Cerebellar nuclear complex (tissue), 1 donor: Measurements from ENCODE around the gene NT5DC3.

Experiments used
- DNase-seq, 2 experiments: peaks; one replicate each; lab custom pipeline; 2025; lab: John Stamatoyannopoulos, UW

NT5DC3 gene

DNA sequence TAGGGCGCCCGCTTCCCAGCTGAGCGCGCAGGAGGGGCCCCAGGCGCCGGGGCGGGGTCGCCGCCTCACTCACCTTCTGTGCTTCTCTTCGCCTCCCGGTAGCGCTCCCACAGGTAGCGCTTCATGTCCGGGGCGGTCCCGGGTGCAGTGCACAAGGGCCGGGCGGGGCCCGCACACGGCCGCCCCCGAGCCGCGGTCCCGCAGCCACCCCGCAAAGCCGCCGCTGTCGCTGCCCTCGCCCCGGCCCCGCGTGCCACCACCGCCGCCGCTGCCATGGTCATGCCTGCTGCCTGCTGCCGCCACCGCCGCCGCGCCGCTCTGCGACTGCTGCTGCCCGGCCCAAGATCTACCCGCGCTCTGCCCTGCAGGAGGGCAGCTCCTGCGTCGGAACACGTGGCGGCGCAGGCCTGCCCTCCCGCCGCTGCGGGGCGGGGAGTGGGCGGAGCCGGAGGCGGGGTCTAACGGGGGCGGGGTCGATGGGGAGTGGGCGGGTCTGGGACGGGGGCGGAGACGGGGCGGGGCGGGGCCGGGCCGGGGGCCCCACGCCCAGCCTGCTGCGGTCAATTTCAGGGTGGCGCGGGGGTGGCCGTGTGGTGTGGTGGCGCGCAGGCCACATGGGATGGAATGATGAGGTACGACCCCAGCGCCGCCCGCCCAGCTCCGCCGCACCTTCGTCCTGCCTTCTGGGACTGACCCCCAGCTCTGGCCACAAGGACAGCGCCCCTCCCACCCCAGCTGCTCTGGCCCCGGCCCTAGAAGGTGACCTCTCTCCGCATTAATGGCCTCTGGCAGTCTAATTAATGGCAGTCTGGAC lies at the start of gene NT5DC3:
TSS of gene NT5DC3 (minus strand) at position 359 of the 814 bp plus-strand sequence. CDS start at position 281, 78 bp downstream.
- peak in 1 of 2 experiments; percentile 33 for DNase-seq

DNA sequence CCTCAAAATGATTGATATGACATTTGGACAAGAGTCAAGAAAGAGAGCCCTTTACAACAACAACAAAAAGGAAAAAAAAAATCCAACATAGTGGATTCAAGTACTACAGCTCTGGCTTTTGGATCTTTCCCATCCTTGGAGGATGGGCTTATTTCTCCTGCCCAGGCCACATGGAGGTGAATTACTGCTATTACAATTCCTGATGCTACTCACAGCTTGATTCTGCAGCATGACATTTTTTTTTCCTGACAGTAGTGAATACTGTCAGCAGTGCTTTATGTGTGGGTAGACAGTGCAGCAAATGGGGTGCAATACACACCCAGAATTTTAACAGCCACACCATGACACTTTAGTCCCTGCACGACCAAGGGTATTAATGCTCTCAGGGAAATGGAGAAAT lies 46.7 kb upstream of the NT5DC3 start:
- DNase-seq, result no peak

DNA sequence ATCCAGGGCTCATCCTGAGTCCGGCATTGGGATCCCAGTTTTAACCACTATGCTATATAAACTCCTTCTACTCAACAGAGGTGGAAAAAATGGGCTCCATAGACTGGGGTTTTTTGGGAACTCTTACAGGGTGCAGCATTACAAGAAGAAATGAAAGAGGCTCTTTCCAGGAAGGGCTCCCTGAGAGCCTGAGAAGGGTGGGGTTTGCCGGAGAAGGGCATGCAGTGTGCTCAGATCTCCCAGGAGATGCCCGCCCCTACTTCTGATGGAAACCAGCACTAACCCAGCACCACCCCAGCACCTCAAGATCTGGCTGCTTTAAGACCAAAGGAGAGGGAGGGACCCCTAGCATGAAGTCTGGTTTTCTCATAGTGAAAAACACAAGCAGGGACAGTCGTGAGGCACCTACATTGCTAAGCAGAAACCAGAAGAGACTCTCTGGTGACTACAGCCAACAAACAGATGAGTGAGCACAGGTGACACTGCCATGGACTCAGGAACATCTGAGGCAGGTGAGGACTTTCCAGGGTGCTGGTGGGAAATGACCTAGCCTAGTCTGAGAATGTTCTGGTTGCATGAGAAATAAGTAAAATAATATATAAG lies 45.3 kb upstream of the NT5DC3 start:
- no peak for DNase-seq

DNA sequence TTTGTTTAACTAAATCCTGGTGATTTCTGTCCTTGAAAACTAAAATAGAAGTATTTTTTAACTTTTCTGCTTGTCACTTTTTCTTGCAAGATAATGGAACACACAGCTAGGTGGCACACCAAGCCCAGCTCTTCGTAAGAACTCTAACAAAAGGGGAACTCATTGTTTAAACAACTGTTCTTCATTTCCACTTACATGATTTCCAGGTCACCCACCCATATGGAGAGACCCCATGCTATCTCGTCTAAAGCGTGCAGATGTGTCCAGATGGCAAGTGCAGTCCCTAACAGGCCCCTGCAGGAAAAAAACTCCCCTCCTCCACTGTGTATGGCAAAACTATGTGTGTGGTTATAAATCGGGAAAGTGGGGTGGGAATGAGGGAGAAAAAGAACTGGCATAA lies 43.3 kb upstream of the NT5DC3 start:
- no peak for DNase-seq

DNA sequence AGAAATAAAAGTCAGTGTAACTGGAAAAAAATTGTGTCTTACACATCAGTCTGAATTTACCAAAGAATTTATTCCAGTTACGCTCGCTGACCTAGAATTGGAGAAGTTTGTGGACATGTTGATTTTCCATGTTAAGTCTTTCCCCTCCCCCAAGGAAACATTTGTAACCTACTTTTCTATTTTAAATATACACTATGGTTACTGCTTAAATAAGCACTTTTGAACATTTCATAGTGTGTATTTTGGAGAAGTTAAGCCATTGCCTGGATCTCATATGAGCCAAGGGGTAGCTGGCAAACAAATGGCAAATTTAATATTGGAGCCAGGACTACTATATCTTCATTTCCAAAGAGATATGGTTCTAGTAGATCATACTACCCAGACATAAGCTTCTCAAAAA lies 42.9 kb upstream of the NT5DC3 start:
- DNase-seq, result no peak

DNA sequence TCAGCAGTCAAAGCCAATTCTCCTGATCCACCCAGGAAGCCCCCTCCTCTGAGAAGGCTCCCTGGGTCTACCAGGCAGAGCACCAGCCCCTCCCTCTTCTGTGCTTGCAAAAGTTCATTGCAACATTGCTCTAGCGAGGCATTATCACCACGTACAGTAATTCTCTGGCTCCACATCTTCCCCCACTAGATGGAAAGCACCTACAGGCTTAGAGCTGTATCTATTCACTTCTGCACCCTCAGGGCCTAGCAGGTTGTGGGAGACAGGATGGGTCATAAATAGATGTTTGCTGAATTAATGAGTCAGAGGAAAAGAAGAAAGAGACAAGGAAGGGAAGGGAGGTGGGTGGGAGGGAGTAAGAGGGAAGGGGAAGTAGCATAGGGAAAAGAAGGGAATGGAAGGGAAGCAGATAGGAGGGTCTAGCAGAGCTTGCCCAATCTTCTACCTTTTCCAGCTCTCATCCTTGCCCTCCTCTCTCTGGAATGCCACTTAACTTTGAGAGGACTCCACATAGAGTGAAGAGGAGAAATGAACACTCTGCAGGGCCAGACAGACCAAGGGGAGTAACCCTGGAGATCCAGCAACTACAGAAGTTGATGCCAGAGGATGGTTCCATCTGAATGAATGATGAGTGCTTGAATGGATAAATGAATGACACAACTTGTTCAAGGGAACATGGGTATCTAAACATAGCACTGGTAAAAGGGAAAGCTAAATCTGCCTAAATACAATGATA lies 42.0 kb upstream of the NT5DC3 start:
- DNase-seq, result no peak

DNA sequence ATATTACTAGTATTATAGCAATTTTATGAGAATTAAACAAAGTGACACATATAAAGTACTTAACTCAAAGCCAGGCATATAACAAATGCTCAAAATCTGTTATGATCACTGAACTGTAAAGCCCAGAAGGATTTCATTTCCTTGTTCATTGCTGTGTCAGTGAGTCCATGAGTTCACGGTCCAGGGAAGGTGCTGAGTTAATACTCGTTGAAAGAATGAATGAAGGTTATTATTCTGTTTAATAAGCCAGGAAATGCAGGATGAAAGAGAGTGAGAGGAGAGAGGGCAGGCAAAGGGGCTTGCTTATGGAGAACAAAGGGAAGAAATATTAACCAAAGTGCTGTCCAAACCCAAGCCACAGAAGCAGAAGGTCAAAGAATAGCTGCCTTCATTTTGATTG lies 40.2 kb upstream of the NT5DC3 start:
- no peak for DNase-seq

DNA sequence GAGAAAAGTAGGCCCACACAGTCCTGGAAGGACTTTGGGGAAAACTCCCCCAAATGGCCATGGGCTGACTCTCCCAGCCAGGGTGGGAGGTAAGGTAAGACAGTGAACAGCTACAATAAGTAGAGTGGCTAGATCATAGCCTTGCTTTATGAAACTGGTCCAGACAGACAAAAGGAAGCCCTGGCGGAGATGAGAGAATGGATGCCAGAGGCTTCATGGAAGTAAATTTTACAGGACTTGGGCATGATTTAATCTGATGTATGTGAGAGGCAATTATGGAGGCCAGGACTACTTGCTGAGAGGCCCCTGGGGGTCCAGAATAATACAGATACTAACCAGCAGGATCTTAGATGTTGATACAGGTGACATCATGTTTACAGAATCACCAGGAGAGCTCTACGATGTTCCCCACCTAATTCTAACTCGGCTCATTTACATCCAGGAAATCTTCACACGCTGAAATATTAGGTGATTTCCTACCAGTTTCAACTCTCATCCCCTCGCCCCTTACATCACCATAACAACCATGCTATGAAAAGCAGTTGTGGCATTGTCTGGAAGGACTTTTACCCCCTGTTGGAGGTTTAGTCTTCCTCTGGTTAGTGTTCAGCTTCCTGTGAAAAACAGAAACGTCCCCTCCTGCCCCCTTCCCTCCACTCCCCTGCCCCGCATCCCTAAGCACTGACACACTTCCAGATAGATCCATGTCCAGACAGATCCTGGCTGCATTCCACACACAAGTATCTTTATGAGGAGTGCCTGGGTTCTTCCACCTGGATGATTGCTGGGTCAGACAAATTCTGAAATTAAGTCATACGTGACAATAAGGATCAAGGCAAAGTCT lies 39.5 kb upstream of the NT5DC3 start:
- DNase-seq, result no peak

DNA sequence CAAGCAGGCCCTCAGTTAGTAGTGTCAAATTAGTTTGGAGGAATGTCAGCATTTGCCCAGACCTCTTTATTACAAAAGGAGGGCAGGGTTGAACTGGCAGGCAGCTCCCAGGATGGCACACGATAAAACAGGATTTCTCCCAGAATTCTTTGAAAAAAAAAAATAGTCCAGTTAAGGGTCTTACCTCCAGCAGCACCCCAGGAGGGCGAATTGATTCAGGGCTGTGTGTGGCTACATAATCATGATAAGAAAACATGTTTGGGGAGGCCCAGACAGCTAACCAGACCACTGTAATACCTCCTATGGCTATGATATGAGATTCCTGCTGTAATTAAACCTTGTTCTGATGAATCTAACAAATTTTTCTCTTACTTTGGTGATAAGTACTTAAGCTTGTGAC lies 38.8 kb upstream of the NT5DC3 start:
- no peak for DNase-seq

DNA sequence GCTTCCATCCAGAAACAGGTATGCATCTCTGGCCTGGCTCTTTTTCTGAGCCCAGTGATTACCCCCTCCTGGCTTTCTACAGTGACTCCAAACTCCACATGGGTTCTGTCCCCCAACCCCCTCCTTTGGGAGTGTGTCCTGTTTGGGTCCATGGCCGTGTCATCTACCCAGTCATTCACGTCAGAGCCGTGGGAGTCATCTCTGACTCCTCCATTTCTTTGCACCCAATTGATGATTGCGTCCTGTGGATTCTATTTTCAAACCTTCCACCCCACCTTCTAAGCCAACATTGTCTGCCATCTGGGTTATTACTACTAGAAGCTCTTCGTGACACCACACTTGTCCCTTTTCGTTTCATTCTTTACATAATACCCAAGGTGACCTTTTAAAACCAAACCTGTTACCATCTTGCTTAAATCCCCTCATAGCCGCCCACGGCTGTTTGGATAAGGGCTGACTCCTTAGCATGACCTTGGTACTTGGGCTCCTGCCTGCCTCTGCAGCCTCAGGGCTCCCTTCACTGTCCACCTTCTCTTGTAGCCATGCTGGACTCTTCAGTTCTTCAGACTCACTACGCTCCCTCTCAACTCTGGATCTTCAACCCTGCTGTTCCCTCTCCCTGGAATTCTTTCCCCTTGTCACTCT lies 38.1 kb upstream of the NT5DC3 start:
- no peak for DNase-seq

DNA sequence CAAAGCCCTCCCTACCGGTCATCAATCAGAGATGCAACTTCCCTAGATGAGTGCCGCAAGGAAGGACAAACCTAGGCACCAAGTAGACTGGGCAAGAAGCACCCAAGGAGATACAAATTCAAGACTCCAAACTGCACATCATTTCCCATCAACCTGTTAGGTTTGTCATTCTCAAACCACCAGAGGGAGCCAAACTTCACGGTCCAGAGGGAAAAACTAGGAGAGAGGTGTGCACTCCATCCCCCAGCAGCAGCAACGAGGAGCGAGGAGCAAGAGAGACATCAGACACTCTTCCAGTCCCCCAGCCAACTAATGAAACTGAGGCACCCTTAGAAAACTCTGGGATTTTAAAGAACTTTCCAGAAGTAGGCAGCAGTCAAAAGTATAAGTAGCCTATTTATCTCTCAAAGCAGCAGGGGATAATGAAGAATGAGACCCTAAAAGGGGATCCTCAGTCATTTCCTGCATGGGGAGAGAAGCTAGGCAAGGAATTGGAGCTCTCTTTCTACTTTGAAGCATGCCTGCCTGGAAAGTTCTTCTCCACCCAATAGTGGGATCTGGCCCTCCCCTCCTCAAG lies 37.0 kb upstream of the NT5DC3 start:
- DNase-seq, result no peak

DNA sequence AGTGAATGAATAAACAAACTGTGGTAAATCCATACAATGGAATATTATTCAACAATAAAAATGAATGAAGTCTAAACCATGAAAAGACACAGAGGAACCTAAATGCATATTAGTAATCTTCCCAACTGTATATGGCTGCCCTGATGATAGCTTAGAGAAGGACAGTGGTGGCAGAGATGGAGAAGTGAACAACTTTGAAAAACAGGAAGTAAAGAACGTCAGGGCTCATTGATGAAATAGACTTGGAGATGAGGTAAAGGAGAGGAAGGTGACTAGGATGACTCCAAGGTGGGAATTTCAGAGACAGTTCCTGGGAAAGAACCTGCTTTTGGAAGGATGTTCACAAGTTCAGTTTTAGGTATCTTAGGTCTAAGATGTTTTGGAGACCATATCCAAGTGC lies 36.3 kb upstream of the NT5DC3 start:
- DNase-seq, result no peak

DNA sequence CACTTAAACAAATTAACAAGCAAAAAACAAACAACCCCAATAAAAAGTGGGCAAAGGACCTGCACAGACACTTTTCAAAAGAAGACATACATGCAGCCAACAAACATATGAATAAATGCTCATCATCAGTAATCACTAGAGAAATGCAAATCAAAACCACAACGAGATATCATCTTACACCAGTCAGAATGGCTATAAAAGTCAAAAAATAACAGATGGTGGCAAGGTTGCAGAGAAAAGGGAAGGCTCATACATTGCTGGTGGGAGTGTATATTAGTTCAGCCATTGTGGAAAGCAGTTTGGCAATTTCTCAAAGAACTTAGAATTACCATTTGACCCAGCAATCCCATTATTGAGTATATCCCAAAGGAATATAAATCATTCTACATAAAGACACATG lies 34.6 kb upstream of the NT5DC3 start:
- DNase-seq, result no peak

DNA sequence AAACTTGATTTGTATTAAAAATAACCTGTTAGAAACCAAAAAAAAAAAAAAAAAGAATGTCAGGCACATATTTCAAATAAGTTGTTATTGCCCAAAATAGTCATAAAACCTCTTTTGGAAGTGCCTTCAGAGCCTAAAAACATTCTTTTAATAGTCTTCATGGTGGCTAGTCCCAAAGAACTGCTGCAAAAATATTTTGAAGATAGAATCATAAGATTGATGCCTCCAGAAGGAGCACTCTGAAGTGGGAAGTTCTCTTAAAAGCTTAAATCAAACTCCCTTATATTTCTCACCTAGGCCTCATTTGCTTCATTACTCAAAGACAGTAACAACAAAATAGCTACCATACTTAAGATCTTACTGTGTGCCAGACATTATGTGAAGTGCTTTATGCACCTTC lies 27.2 kb upstream of the NT5DC3 start:
- no peak for DNase-seq

DNA sequence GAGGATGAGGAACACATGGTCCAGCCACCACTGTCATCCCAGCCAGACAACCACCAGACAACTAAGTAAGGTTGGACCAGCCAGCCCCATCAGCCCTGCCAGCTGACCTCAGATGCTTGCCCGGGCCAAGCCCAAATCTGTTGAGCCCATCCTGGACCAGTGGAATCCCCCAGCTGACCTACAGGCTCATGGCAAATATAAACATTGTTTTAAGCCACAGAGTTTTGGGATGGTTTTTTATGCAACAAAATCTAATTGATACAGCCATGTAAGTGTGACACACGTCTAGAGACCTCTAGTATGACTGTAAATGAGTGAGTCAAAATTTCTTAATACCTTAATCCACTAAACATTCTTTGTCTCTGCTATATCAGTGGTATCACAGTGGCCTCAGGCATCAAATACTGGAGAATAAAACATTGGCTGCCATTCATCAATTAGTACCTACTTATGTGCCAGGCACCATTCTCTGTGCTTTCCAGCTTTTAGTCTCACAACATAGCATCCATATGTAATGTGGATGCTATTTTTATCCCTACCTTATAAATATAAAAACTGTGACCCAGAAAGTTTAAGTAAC lies 24.2 kb upstream of the NT5DC3 start:
- DNase-seq, result no peak

DNA sequence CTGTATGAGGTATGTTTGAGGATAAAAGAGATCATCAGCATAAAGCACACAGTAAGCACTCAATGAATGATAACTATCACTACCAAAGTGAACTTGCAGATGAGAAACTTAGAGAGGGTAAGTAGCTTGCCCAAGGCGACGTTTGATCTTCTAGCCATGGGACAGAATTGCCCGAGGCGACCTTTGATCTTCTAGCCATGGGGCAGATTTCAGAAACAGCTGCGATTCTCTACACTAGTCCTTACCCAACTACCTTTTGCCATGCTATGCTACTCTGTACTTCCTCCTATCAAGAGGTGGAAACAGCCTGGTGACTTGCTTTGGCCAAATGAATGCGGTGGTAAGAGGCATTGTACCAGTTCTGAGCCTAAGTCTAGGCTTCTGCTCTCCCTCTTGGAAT lies 23.7 kb upstream of the NT5DC3 start:
- DNase-seq, result no peak

DNA sequence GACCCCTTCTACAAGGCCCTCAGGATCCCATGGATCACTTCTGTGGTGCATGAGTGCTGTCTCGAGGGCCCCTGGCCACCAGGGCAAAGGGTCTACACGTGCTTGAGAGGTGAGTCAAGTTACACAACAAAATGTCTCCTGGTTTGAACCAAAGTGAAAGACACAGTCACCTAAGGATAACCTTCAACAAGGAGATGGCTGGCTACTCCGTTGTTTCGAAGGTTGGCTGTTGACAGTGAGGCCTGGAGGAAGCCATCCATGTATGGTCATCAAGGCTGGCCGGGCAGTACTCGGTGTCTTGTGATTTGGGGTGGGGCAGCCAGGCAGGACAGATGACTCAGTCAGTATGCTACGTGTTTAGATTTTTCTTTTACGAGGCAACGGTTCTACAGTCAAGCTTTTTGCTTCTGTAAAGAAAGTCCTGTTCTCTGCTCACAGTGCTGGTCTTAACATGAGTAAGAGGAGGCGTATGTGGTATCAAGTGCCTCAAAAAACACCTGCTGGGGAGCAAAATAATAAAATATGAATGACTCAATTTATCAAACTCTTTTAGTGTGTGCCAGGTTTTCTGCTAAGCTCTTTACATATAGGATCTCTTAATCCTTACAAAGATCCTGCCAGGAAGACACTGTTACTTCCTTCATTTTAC lies 18.0 kb upstream of the NT5DC3 start:
- no peak for DNase-seq

DNA sequence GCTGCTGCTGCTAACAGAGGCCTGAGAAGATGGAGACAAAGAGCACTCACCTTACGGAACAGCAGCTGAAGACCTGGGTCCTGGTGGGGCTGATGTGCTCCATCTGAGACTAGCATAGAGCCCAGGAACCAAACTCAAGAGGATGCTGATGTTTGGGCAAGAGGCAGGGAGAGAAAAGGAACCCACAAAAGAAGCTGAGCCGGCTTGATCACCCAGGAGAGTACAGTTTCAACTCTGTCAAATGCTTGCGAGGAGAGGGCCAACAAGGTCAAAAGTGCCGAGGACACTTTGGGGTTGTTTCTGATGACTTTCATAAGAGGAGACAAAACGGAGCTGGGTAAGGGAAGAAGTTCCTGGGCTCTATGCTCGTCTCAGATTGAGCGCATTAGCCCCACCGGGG lies 17.3 kb upstream of the NT5DC3 start:
- DNase-seq, result no peak

DNA sequence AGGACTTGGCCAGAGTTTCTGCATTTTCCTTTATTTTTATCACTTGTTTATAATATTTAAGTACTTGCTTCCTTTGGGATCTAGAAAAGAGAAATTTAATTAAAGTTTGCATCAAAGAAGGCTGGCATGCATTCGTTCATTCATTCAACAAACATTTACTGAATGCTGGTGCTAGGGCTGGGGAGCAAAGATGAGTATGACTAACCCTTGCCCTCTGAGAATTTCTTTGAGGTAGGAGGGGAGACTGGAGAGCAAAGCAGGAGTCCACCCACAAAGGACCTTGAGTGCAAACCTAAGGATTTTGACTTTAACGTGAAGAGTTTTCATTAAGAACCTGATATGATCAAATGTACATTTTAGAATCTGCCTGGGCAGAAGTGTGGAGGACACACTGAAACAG lies 16.1 kb upstream of the NT5DC3 start:
- no peak for DNase-seq

DNA sequence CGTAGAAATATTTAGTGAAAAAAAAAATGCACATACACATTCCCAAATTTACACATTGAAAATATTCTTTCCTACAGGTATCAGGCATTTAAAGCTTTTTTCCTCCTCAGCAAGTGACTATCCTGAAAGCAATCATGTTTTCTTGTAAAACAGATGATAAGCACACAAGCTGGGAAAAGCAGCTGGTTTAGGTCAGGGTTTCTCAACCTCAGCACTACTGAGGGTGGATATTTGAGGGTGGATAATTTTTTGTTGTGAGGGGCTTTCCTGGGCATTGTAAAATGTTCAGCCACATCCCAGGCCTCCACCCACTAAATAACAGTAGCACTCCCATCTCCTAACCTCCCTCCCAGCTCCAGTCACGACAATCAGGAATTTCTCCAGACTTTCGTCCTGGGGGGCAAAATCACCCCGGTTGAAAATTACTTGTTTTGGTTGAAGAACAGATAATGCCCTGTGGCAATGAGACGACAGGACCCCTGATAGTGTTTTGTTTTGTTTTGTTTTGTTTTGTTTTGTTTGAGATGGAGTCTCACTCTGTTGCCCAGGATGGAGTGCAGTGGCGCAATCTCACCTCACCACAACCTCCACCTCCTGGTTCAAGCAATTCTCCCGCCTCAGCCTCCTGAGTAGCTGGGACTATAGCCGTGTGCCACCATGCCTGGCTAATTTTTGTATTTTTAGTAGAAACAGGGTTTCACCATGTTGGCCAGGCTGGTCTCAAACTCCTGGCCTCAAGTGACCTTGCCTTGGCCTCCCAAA lies 15.0 kb upstream of the NT5DC3 start:
- no peak for DNase-seq
